ENCODE measurements around the gene LHPP.
A peak's percentile ranks its signal among the peaks of the same experiment; 100 is the strongest.
"Not testable (repeated sequence)": the region's sequence is repeated elsewhere in the genome, so short reads cannot be mapped to it uniquely, and the experiment has no call there.

LHPP gene

GRCh38 chr10:124420254-124420653, 41.4 kb upstream of the LHPP start:
- H3K27me3 ChIP-seq = peaks cover 0 to 5% (median 0%) of the 10 kb centered on the region in 11 experiments; a peak in 2 of 22 replicates
- no peak for TF ChIP-seq Cebpa-rat (IDR thresholded peaks at IDR 0.05)
- no peak overlapping the region for H3K27ac ChIP-seq
- no peak overlapping the region for H3K4me3 ChIP-seq
- H3K9ac ChIP-seq = no peak overlapping the region
- no peaks in the 10 kb centered on the region for H3K9me3 ChIP-seq (replicated peaks in 1 of 11)
- peaks cover 3 to 34% (median 24%) of the 10 kb centered on the region in 11 experiments; a peak in 15 of 22 replicates for H4K20me1 ChIP-seq
- H3K36me3 ChIP-seq = no peaks in the 10 kb centered on the region
- H3K4me1 ChIP-seq = peaks cover 12 to 20% (median 17%) of the 10 kb centered on the region in 10 experiments
- H3K4me2 ChIP-seq = no peak overlapping the region

DNA sequence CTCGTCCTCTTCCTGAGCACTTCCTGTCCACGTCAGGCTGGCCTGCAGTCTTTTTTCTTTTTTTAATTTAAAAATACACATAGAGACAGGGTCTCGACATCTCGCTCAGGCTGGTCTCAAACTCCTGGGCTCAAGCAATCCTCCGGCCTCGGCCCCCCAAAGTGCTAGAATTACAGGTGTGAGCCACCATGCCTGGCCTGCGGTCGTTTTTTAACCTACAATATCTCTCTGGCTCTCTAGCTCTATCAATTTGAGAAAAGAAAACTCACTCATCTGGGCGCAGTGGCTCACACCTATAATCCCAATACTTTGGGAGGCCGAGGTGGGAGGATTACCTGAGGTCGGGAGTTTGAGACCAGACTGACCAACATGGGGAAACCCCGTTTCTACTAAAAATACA, 38.9 kb upstream of the LHPP start:
- no peaks in the 10 kb centered on the region for H3K36me3 ChIP-seq
- no peak overlapping the region for H3K27ac ChIP-seq
- H3K9me3 ChIP-seq (replicated peaks in 1 of 11) = no peaks in the 10 kb centered on the region
- peaks cover 2 to 10% (median 6%) of the 10 kb centered on the region in 10 experiments for H3K4me1 ChIP-seq
- peaks cover 0 to 5% (median 0%) of the 10 kb centered on the region in 11 experiments; a peak in 3 of 22 replicates for H3K27me3 ChIP-seq
- peaks cover 0 to 9% (median 2%) of the 10 kb centered on the region in 11 experiments; a peak in 10 of 22 replicates for H4K20me1 ChIP-seq
- no peak overlapping the region for H3K4me2 ChIP-seq
- no peak overlapping the region for H3K9ac ChIP-seq
- TF ChIP-seq Cebpa-rat (IDR thresholded peaks at IDR 0.05) = no peak
- H3K4me3 ChIP-seq = no peak overlapping the region

DNA sequence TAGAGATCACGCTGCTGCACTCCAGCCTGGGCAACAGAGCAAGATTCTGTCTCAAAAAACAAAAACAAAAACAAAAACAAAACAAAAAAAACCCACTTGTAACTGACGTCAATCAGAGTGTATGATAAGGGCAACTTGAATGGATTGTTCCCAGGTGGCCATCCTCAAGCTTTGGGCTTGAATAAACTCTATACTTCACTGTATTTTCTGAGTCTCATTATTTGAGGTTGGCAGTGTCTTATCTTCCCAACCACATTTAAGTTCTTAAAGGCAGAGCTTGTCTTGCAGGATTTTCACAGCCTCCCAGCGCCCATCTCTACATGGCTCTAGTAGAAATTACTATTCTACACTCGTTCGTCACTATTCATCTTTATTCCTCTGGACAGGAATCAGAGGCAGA, 37.8 kb upstream of the LHPP start:
- H3K4me3 ChIP-seq = no peak overlapping the region
- no peaks in the 10 kb centered on the region for H3K9me3 ChIP-seq (replicated peaks in 1 of 11)
- no peak overlapping the region for H3K4me2 ChIP-seq
- peaks cover 0 to 6% (median 5%) of the 10 kb centered on the region in 10 experiments; a peak in 7 of 20 replicates for H3K4me1 ChIP-seq
- no peaks in the 10 kb centered on the region for H3K36me3 ChIP-seq
- H3K9ac ChIP-seq = no peak overlapping the region
- H4K20me1 ChIP-seq = no peaks in the 10 kb centered on the region
- peaks cover 0 to 5% (median 0%) of the 10 kb centered on the region in 11 experiments; a peak in 3 of 22 replicates for H3K27me3 ChIP-seq
- H3K27ac ChIP-seq = no peak overlapping the region
- TF ChIP-seq Cebpa-rat (IDR thresholded peaks at IDR 0.05) = no peak

DNA sequence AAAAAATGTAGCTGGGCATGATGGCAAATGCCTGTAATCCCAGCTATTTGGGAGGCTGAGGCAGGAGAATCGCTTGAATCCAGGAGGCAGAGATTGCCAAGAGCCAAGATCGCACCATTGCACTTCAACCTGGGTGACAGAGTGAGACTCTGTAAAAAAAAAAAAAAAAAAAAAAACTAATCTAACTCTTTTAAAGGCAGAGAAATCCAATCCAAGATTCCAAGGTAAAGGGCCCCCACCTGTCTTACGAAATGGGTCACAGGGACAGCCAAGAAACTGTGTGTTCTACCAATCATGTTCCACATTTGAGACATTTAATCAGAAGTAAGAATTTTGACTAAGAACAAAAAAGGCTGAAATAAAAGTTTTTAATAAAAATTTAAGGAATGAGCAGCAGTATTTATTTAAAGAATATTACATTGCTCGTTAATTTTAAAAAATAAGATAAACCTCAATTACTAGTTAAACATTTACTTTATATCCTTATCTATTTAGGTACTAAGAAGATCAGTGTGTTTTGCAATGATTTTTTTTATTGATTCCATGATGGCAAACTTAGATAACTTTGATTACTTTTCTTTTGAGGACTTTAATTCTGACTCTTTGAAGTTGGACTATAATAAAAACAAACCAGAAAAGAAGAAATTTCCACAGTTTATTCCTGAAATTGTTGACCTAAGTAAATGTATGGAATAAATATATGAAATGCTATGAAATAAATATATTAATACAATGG, 36.2 kb upstream of the LHPP start:
- Histone ChIP-seq H3K9ac (no peak overlapping the region), H3K27me3 (no peaks in the 10 kb centered on the region; a peak in 2 of 22 replicates), H3K36me3 (no peaks in the 10 kb centered on the region), H3K4me1 (peaks cover 0 to 5% (median 0%) of the 10 kb centered on the region in 10 experiments; a peak in 1 of 20 replicates), H3K9me3 (replicated peaks in 1 of 11) (no peaks in the 10 kb centered on the region), H4K20me1 (no peaks in the 10 kb centered on the region), H3K4me3 (no peak overlapping the region), H3K4me2 (no peak overlapping the region), H3K27ac (no peak overlapping the region)
- TF ChIP-seq Cebpa-rat (IDR thresholded peaks at IDR 0.05) = no peak

- Histone ChIP-seq H3K36me3 (no peaks in the 10 kb centered on the region), H3K4me3 (no peak overlapping the region), H3K9me3 (replicated peaks in 1 of 11) (no peaks in the 10 kb centered on the region), H3K27ac (no peak overlapping the region), H4K20me1 (no peaks in the 10 kb centered on the region), H3K9ac (no peak overlapping the region), H3K4me1 (peaks cover 0 to 5% (median 0%) of the 10 kb centered on the region in 10 experiments; a peak in 1 of 20 replicates), H3K4me2 (no peak overlapping the region), H3K27me3 (peaks cover 0 to 5% (median 0%) of the 10 kb centered on the region in 11 experiments; a peak in 2 of 22 replicates)
- TF ChIP-seq Cebpa-rat (IDR thresholded peaks at IDR 0.05) = no peak
These were observed 33.3 kb upstream of the LHPP start for GRCh38 chr10:124428207-124428777.

GRCh38 chr10:124429576-124429975, 32.0 kb upstream of the LHPP start:
- Histone ChIP-seq H3K4me3 (no peak overlapping the region), H3K9ac (no peak overlapping the region), H3K27me3 (peaks cover 0 to 5% (median 0%) of the 10 kb centered on the region in 11 experiments; a peak in 2 of 22 replicates), H3K36me3 (no peaks in the 10 kb centered on the region), H3K9me3 (replicated peaks in 1 of 11) (no peaks in the 10 kb centered on the region), H3K27ac (no peak overlapping the region), H4K20me1 (no peaks in the 10 kb centered on the region), H3K4me2 (no peak overlapping the region), H3K4me1 (peaks cover 0 to 5% (median 0%) of the 10 kb centered on the region in 10 experiments; a peak in 1 of 20 replicates)
- TF ChIP-seq Cebpa-rat (IDR thresholded peaks at IDR 0.05) = no peak

DNA sequence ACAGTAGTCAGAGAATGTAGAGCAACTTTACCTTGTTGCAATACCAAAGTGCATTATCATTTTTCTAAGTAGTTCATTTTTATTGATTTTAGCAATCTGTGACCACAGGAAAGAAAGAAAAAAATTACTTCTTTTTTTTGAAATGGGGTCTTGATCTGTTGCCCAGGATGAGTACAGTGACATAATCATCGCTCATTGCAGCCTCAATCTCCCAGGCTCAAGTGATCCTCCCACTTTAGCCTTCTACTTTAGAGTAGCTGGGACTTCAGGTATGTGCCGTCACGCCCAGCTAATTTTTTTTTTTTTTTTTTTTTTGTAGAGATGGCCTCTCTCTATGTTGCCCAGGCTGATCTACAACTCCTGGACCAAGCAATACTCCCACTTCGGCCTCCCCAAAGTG, 31.5 kb upstream of the LHPP start:
- no peak overlapping the region for H3K4me2 ChIP-seq
- peaks cover 0 to 5% (median 0%) of the 10 kb centered on the region in 11 experiments; a peak in 2 of 22 replicates for H3K27me3 ChIP-seq
- H3K9me3 ChIP-seq (replicated peaks in 1 of 11) = no peaks in the 10 kb centered on the region
- no peak overlapping the region for H3K27ac ChIP-seq
- H3K4me1 ChIP-seq = peaks cover 0 to 5% (median 0%) of the 10 kb centered on the region in 10 experiments; a peak in 2 of 20 replicates
- no peaks in the 10 kb centered on the region for H3K36me3 ChIP-seq
- H3K9ac ChIP-seq = no peak overlapping the region
- no peak overlapping the region for H3K4me3 ChIP-seq
- no peaks in the 10 kb centered on the region for H4K20me1 ChIP-seq
- no peak for TF ChIP-seq Cebpa-rat (IDR thresholded peaks at IDR 0.05)

GRCh38 chr10:124433461-124433860, 28.2 kb upstream of the LHPP start:
- Histone ChIP-seq H3K4me2 (no peak overlapping the region), H3K27ac (no peak overlapping the region), H3K4me1 (peaks cover 15 to 24% (median 20%) of the 10 kb centered on the region in 10 experiments), H3K27me3 (peaks cover 0 to 12% (median 0%) of the 10 kb centered on the region in 11 experiments; a peak in 2 of 22 replicates), H3K9me3 (replicated peaks in 1 of 11) (no peaks in the 10 kb centered on the region), H3K4me3 (no peak overlapping the region), H4K20me1 (peaks cover 0 to 9% (median 0%) of the 10 kb centered on the region in 11 experiments; a peak in 1 of 22 replicates), H3K9ac (no peak overlapping the region), H3K36me3 (no peaks in the 10 kb centered on the region)
- TF ChIP-seq Cebpa-rat (IDR thresholded peaks at IDR 0.05) = no peak

GRCh38 chr10:124435683-124436082, 25.9 kb upstream of the LHPP start:
- H3K4me2 ChIP-seq = peak overlapping the region; percentile 65 to 90 (median 75)
- H3K27me3 ChIP-seq = peaks cover 0 to 12% (median 0%) of the 10 kb centered on the region in 11 experiments; a peak in 2 of 22 replicates
- H3K9ac ChIP-seq; H3K36me3 ChIP-seq; H3K4me3 ChIP-seq; H3K27ac ChIP-seq; H4K20me1 ChIP-seq; H3K9me3 ChIP-seq (replicated peaks in 1 of 11): not testable (repeated sequence)
- peaks cover 15 to 24% (median 20%) of the 10 kb centered on the region in 10 experiments for H3K4me1 ChIP-seq

Data from BLaER1 treated with 17β-estradiol and CSF1 and Interleukin-3, amounts not matched to agents 10 nM and 100 nM (cell line).